ENCODE results near the gene SF3B6. TPM values are rescaled to one million over a fixed set of nuclear protein-coding genes. Genes with fewer than 3 reads are reported as not detected.

The SF3B6 gene
- total and polyA plus RNA-seq, 9 of the 15 experiments (the other 6 are each of a cell fraction or from before 2014, with no cell fraction given) = 146 to 591 (median 295) TPM

GRCh38 chr2:24075915-24076848 lies at the start of gene SF3B6 (continued):
- TF ChIP-seq, protein P1, sequence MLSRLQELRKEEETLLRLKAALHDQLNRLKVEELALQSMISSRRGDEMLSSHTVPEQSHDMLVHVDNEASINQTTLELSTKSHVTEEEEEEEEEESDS (CRISPR knock-in tag; IDR thresholded peaks at IDR 0.05) = no peak
- TF ChIP-seq ETV5 (CRISPR knock-in tag; IDR thresholded peaks at IDR 0.05; ENCODE audit: low read depth) (peak; percentile 95), NFE2 (IDR thresholded peaks at IDR 0.05; ENCODE audit: low read depth) (peak; percentile 43; the same call in 1 of the 2 replicates), ZC3H11A (IDR thresholded peaks at IDR 0.05; ENCODE audit: low read depth, low read length) (peak; percentile 91), MEIS2 (IDR thresholded peaks at IDR 0.05; ENCODE audit: partially characterized antibody) (peak; percentile 47), E4F1 (CRISPR knock-in tag; IDR thresholded peaks at IDR 0.05; ENCODE audit: borderline replicate concordance) (no peak), RAD21 (CRISPR knock-in tag; conservative IDR thresholded peaks at IDR 0.05 in 1 of 2, IDR thresholded peaks at IDR 0.05 in 1 of 2) (no peak), PATZ1 (CRISPR knock-in tag; IDR thresholded peaks at IDR 0.05; ENCODE audit: borderline replicate concordance) (no peak), CHD7 (IDR thresholded peaks at IDR 0.05; ENCODE audit: low read depth, low read length) (peak; percentile 62)

Measured in K562 (cell line).